ENCODE data around the gene KCNIP1.

- TF ChIP-seq CTCF (IDR thresholded peaks at IDR 0.05; ENCODE audit: low read length): no peak
- TF ChIP-seq EZH2 (IDR thresholded peaks at IDR 0.05; ENCODE audit: borderline replicate concordance, low read length): no peak
These were observed 123.5 kb downstream of the KCNIP1 start for GRCh38 chr5:170627271-170627670.
